ENCODE results near the gene DHRSX. TPM values are rescaled to one million over a fixed set of nuclear protein-coding genes. Genes with fewer than 3 reads are reported as not detected.

DHRSX gene
- total and polyA plus RNA-seq, 3 donors from 2014 or later, result 15.3 to 31.3 (median 29.2) TPM

DNA sequence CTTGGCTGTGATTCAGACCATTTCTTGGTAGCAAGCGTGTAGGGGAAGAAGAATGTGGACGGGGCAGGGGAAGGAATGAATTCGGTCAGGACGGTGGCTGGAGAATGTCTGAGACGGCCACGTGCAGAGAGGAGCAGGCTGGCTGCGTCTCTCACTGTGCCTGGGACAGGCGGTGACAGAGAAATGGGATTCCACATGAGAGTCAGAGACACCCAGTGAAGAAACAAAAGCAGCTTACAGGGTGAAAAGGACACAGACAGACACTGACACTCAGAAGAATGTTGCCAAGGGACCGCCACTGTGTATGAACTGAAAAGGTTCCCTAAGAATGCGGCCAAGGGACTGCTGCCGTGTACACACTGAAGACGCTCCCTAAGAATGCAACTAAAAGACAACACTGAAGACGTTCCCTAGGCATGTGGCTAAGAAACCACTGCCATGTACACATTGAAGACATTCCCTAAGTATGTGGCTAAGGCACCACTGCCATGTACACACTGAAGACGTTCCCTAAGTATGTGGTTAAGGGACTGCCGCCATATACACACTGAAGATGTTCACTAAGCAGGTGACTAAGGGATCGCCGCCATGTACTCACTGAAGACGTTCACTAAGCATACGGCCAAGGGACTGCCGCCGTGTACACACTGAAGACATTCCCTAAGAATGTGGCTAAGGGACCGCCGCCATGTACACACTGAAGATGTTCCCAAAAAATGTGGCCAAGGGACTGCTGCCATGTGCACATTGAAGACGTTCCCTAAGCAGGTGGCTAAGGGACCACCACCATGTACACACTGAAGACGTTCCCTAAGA lies 49.1 kb downstream of the DHRSX start:
- H3K4me1 ChIP-seq, result no peaks in the 10 kb centered on the region
- intact Hi-C loops (cut with DNase I; ENCODE audit: low total_unique reads), result no loop called here
- H3K4me3 ChIP-seq, result peak overlapping the region in 1 of 2 donors; percentile 20
- no peaks in the 10 kb centered on the region for H3K9me3 ChIP-seq
- H3K27ac ChIP-seq, result no peak overlapping the region
- H3K36me3 ChIP-seq (ENCODE audit: low read depth, missing control alignments), result no peaks in the 10 kb centered on the region
- TF ChIP-seq POLR2A (IDR thresholded peaks at IDR 0.05), result no peak
- TF ChIP-seq, protein P1, sequence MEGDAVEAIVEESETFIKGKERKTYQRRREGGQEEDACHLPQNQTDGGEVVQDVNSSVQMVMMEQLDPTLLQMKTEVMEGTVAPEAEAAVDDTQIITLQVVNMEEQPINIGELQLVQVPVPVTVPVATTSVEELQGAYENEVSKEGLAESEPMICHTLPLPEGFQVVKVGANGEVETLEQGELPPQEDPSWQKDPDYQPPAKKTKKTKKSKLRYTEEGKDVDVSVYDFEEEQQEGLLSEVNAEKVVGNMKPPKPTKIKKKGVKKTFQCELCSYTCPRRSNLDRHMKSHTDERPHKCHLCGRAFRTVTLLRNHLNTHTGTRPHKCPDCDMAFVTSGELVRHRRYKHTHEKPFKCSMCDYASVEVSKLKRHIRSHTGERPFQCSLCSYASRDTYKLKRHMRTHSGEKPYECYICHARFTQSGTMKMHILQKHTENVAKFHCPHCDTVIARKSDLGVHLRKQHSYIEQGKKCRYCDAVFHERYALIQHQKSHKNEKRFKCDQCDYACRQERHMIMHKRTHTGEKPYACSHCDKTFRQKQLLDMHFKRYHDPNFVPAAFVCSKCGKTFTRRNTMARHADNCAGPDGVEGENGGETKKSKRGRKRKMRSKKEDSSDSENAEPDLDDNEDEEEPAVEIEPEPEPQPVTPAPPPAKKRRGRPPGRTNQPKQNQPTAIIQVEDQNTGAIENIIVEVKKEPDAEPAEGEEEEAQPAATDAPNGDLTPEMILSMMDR (IDR thresholded peaks at IDR 0.05), result no peak
- 46 to 52% methylated on average over 23 to 25 of the region's 25 CpGs for WGBS, 2 donors
- DNase-seq, result no peak
- no peaks in the 10 kb centered on the region for H3K27me3 ChIP-seq

DNA sequence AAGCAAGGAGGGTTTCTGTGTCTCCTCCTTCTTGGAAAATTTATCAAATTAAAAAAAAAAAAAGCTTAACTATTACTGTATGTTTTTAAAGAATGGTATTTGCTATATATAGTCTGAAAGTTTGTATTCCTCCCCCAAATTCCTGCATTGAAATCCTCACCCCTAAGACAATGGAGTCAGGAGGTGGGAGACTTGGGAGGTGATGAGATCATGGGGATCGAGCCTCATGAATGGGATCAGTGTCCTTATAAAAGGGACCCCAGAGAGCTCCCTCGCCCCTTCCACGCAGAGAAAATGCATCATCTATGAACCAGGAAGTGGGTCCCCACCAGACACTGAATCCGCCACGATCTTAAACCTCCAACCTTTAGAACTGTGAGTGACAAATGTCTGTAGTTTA lies 50.1 kb downstream of the DHRSX start:
- TF ChIP-seq, protein P1 (IDR thresholded peaks at IDR 0.05), result no peak
- TF ChIP-seq POLR2A (IDR thresholded peaks at IDR 0.05), result no peak
- Histone ChIP-seq H3K9me3 (no peaks in the 10 kb centered on the region), H3K27ac (no peak overlapping the region), H3K4me3 (no peak overlapping the region), H3K36me3 (ENCODE audit: low read depth, missing control alignments) (no peaks in the 10 kb centered on the region), H3K4me1 (no peaks in the 10 kb centered on the region), H3K27me3 (no peaks in the 10 kb centered on the region)
- DNase-seq, result no peak
- WGBS, 2 donors, result 67 to 76% methylated on average over 5 of the region's 5 CpGs
- intact Hi-C loops (cut with DNase I; ENCODE audit: low total_unique reads), result no loop called here

DNA sequence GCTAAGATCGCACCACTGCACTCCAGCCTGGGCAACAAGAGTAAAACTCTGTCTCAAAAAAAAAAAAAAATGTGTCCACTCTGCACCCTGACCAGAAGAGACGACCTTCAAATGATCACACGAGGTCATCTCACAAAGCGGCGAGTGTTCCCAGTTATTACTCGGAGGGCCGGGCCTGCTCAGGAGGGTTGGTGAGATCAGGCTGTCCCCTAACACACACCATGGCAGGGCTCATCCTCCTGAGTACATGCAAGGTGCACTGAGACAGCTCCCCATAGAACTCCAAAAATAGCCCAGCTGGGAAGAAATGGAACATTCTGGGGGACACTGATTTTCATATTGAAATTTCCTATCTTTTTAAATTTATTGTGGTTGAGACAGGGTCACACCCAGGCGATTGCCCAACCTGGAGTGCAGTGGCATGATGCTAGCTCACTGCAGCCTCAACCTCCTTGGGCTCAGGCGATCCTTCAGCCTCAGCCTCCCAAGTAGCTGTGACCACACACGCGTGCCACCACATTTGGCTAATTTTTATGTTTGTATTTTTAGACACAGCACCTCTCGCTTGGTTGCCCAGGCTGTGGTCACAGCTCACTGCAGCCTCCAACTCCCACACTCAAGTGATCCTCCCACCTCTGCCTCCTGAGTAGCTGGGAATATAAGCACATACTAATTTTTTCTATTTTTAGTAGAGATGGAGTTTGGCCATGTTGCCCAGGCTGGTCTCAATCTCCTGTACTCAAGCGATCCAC lies 51.5 kb downstream of the DHRSX start:
- no peak overlapping the region for H3K27ac ChIP-seq
- H3K27me3 ChIP-seq, result no peaks in the 10 kb centered on the region
- no peak for DNase-seq
- H3K4me3 ChIP-seq, result no peak overlapping the region
- no peaks in the 10 kb centered on the region for H3K36me3 ChIP-seq (ENCODE audit: low read depth, missing control alignments)
- no peaks in the 10 kb centered on the region for H3K9me3 ChIP-seq
- TF ChIP-seq, protein P1 (IDR thresholded peaks at IDR 0.05), result no peak
- no peak for TF ChIP-seq POLR2A (IDR thresholded peaks at IDR 0.05)
- intact Hi-C loops (cut with DNase I; ENCODE audit: low total_unique reads), result no loop called here
- WGBS, 2 donors, result 65 to 74% methylated on average over 13 of the region's 13 CpGs
- no peaks in the 10 kb centered on the region for H3K4me1 ChIP-seq

DNA sequence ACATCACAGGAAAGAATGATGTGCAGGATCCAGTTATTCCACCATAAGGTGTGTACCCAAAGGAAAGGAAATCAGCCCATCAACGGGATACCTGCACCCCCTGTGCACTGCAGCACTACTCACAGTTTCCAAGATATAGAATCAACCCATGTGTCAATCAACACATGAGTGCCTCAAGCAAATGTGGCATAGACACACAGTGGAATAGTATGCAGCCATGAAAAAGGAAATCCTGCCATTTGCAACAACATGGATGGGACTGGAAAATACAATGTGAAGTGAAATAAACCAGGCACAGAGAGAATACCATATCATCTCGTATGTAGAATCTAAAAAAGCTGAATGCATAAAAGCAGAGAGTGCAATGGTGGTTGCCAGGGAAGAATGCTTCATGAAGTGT lies 53.3 kb downstream of the DHRSX start:
- Histone ChIP-seq H3K4me1 (no peaks in the 10 kb centered on the region), H3K4me3 (no peak overlapping the region), H3K9me3 (no peaks in the 10 kb centered on the region), H3K36me3 (ENCODE audit: low read depth, missing control alignments) (no peaks in the 10 kb centered on the region), H3K27me3 (no peaks in the 10 kb centered on the region), H3K27ac (no peak overlapping the region)
- 44 to 77% methylated on average over 2 of the region's 2 CpGs for WGBS, 2 donors
- DNase-seq, result no peak
- no peak for TF ChIP-seq POLR2A (IDR thresholded peaks at IDR 0.05)
- TF ChIP-seq, protein P1 (IDR thresholded peaks at IDR 0.05), result no peak
- intact Hi-C loops (cut with DNase I; ENCODE audit: low total_unique reads), result no loop called here

Measured in testis (tissue), 3 donors.